Measurements from ENCODE around the gene NOTO.
"Not testable (repeated sequence)": the region's sequence is repeated elsewhere in the genome, so short reads cannot be mapped to it uniquely, and the experiment has no call there.

NOTO gene, protein sequence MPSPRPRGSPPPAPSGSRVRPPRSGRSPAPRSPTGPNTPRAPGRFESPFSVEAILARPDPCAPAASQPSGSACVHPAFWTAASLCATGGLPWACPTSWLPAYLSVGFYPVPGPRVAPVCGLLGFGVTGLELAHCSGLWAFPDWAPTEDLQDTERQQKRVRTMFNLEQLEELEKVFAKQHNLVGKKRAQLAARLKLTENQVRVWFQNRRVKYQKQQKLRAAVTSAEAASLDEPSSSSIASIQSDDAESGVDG

GRCh38 chr2:73202156-73203054, at the start of gene NOTO:
NOTO (plus strand) TSS chr2:73202574; CDS start chr2:73202667, 93 bp downstream.
- DNase-seq (ENCODE audit: extremely low read depth, low read depth), result no peak
- TF ChIP-seq, protein P1, sequence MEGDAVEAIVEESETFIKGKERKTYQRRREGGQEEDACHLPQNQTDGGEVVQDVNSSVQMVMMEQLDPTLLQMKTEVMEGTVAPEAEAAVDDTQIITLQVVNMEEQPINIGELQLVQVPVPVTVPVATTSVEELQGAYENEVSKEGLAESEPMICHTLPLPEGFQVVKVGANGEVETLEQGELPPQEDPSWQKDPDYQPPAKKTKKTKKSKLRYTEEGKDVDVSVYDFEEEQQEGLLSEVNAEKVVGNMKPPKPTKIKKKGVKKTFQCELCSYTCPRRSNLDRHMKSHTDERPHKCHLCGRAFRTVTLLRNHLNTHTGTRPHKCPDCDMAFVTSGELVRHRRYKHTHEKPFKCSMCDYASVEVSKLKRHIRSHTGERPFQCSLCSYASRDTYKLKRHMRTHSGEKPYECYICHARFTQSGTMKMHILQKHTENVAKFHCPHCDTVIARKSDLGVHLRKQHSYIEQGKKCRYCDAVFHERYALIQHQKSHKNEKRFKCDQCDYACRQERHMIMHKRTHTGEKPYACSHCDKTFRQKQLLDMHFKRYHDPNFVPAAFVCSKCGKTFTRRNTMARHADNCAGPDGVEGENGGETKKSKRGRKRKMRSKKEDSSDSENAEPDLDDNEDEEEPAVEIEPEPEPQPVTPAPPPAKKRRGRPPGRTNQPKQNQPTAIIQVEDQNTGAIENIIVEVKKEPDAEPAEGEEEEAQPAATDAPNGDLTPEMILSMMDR (IDR thresholded peaks at IDR 0.05; ENCODE audit: low read depth, low read length, missing control alignments), result no peak
- H3K4me3 ChIP-seq (replicated peaks; ENCODE audit: low read depth, low read length), result no peak within 1 kb of the TSS

DNA sequence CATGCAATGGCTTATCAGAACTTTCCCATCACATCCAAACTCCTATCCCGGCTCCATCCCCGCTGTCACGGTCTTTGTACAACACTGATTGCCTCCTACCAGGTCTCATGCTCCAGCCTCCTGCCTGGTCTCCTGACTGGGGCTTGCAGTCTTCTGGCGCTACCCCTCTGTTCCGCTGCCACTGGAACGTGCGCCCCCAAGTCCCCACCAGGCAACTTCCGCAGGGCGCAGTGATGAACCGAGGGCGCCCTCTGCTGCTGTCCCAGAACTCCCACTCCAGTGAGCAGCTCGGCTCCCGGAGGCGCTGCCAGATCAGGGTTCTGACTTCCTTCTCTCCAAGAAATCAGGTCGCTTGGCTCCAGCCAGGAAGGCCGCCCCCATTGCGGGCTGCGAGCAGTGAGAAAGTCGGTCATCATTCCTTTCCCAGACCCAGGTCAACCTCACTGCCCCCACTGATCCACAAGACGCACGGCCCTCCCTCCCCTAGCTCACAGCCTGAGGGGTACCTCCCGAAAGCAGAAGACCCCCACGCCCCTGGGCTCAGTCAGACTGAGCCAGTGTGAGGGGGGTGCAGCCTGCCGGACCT, 45.7 kb upstream of the NOTO start:
- TF ChIP-seq, protein P1 (IDR thresholded peaks at IDR 0.05; ENCODE audit: low read depth, low read length, missing control alignments), result peak; percentile 80
- H3K4me3 ChIP-seq (replicated peaks; ENCODE audit: low read depth, low read length), result no peak overlapping the region
- no peak for DNase-seq (ENCODE audit: extremely low read depth, low read depth)

- no peak for DNase-seq (ENCODE audit: extremely low read depth, low read depth)
- TF ChIP-seq, protein P1 (IDR thresholded peaks at IDR 0.05; ENCODE audit: low read depth, low read length, missing control alignments), result no peak
- no peak overlapping the region for H3K4me3 ChIP-seq (replicated peaks; ENCODE audit: low read depth, low read length)
These were observed 39.5 kb upstream of the NOTO start for GRCh38 chr2:73162856-73163391.

DNA sequence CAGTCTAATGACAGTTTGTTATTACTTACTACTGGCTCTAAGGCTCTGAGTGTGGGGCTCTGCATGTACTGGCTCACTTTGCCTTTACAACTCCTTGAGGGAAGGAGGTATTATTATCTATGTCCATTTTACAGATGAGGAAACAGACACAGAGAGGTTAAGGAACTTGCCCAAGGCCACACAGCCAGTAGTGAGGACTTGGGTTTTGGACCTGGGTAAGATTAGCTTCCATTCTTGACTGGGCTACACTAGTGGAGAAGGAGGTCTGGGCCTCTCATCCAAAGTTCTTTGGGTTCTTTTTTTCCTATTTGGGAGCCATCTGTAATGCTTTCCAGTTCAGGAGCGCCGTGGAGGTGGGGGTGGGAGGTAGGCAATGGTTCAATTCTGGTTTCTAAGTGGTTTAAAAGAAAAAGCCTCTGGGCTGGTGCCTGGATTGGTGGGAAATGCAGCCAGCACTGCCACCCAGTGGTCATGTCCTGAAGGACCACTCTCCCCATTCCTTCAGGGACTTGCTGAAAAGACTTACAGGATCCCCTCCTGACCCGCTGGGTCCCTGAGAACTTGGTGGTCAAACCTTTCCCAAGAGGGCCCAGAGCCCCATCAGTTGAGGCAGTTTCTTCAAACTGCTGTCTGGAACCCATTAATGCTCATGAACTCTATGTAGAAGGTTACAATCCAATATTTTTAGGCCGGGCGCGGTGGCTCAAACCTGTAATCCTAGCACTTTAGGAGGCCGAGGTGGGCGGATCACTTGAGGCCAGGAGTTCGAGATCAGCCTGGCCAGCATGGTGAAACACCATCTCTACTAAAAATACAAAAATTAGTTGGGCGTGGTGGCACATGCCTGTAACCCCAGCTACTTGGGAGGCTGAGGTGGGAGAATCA, 38.6 kb upstream of the NOTO start:
- TF ChIP-seq, protein P1 (IDR thresholded peaks at IDR 0.05; ENCODE audit: low read depth, low read length, missing control alignments), result peak; percentile 94
- no peak overlapping the region for H3K4me3 ChIP-seq (replicated peaks; ENCODE audit: low read depth, low read length)
- peak; percentile 59 for DNase-seq (ENCODE audit: extremely low read depth, low read depth)

- not testable (repeated sequence) for H3K4me3 ChIP-seq (replicated peaks; ENCODE audit: low read depth, low read length); DNase-seq (ENCODE audit: extremely low read depth, low read depth)
These were observed 36.4 kb upstream of the NOTO start for GRCh38 chr2:73165978-73166377.

GRCh38 chr2:73166813-73167212, 35.6 kb upstream of the NOTO start:
- H3K4me3 ChIP-seq (replicated peaks; ENCODE audit: low read depth, low read length); DNase-seq (ENCODE audit: extremely low read depth, low read depth): not testable (repeated sequence)

DNA sequence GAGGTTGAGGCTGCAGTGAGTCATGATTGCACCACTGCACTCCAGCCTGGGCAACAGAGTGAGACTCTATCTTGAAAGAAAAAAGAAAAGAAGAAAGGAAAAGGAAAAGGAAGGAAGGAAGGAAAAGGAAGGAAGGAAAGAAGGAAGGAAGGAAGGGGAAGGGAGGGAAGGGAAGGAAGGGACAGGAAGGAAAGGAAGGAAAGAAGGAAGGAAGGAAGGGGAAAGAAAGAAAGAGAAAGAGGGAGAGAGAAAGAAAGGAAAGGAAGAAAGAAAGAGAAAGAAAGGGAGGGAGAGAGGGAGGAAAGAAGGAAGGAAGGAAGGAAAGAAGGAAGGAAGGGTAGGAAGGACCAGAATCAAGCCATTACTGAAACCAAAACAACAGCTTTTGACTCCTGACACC, 34.0 kb upstream of the NOTO start:
- not testable (repeated sequence) for H3K4me3 ChIP-seq (replicated peaks; ENCODE audit: low read depth, low read length); DNase-seq (ENCODE audit: extremely low read depth, low read depth)

GRCh38 chr2:73170341-73170740, 32.0 kb upstream of the NOTO start:
- not testable (repeated sequence) for H3K4me3 ChIP-seq (replicated peaks; ENCODE audit: low read depth, low read length); DNase-seq (ENCODE audit: extremely low read depth, low read depth)
